ENCODE data around the gene KNDC1.
"Not testable (repeated sequence)": the region's sequence is repeated elsewhere in the genome, so short reads cannot be mapped to it uniquely, and the experiment has no call there.

The KNDC1 gene

DNA sequence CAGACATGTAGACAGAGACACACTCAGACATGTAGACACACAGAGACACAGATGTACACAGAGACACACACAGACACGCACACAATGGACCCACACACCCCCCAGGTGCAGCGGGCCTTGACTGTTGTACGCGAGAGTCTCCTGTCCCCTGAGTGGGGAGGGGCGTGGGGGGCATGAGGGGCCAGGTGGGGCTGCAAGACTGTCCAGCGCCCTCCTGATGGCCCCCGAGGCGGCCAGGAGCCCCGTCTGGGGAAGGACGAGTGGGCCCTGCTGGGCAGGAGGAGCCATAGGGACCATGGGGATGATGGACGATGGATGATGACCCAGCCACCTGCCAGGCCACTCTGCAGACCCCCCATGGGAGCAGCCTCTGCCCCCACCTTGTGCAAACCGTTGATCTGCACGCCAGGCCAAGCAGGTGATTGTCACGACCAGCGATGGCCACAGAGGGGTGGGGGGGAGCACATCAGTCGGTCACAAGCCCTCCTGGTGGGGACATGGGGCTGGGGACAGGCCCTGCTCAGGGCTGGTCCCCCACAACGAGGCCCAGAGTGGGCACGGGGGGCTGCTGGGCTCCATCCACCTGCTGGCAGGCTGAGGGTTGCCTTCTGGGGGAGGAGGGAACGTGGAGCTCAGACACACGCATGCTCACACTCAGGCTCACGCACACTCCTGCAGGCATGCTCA, 89.2 kb downstream of the KNDC1 start:
- DNase-seq: no peak

DNA sequence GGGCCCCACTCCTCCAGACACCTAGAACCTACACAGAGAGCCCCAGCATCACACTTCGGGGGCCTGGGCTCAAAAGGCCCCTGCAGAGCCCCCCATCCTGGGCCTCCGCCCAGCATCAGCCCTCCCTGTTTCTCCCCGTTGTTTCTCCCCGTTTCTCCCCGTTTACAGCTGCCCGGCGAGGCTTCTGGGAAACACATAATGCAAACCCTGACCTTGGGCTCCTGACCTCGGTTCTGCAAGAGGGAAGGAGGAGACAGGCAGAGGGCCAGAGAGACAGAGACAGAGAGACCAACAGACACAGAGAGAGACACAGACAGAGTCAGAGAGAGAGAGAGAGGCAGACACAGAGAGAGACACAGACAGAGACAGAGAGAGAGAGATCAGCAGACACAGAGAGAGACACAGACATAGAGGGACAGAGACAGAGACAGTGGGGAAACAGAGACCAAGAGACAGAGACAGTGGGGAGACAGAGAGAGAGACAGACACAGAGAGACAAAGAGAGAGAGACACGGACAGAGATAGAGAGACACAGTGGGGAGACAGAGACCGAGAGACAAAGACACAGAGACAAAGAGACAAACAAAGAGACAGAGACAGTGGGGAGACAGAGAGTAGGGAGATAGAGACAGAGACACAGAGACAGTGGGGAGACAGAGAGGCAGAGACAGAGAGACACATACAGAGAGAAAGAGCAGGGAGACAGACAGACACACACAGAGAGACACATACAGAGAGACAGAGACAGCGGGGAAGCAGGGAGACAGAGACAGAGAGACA, 90.1 kb downstream of the KNDC1 start:
- no peak for DNase-seq

DNA sequence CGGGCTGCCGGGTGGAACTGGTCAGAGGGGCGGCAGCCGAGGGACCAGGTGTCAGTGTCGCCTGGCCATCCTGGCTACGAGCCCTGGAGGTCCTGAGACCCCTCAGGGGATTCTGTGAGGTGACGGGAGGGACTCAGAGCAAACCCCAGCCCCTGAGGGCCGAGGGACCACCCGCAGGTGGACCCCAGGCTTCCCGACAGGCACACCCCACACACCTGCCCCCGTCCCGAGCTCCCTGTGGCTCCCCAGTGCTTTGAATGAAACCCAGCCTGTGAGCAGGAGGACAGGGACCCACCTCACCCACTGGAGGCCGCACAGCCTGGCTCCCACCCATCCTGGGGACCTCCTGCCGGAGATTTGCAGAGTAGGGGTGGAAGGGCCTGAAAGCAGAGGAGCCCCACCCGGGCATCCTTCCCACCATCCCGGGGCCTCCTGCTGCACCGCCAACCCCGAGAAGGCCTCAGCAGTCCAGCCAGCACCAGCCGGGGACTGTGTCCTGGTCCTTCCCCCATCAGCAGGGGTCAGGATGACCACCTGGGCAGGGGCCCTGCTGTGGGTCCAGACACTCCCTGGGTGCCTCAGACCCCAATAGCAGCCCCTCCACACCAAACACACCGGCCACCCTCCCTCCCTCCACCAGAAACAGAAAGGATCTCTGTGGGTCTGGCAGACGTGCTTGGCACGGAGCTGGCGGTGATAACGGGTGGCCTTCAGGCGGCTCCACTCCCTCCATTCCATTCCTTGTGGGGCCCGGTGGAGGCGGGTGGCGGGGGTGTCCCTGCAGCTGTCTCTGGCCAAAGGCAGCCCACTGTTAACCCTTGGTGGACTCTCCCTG, 91.6 kb downstream of the KNDC1 start:
- no peak for DNase-seq

DNA sequence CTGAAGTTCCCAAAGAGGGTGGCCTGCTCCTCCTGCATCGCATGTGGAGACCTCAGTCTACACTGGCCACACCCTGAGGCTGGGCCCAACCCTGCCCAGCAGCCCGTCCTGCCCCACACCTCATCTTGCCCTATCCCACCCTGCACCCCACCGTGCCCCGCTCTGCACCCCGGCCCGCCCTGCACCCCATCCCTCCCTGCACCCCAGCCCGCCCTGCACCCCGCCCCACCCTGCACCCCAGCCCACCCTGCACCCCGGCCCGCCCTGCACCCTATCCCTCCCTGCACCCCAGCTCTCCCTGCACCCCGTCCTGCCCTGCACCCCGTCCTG, 92.2 kb downstream of the KNDC1 start:
- DNase-seq: no peak

DNA sequence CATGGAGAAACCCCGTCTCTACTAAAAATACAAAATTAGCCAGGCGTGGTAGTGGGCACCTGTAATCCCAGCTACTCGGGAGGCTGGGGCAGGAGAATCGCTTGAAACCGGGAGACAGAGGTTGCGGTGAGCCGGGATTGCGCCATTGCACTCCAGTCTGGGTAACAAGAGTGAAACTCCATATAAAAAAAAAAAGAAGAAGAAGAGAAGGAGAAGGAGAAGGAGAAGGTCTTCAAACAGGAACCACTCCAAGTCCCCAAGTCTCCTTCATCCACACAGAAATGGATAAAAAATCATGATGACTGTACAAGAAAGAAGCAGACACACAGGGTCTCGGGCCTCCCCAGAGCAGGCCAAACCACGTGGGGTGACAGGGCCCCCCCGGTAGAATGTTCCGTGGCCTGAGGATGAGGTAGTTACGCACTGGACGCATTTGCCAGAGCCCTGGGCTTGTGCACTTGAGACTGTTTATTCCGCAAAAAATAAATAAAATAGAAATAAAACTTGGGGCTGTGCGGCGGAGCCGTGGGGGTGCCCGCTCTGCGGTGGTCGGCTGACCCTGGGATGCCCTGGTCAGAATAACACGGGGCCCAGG, 93.4 kb downstream of the KNDC1 start:
- no peak for DNase-seq

DNA sequence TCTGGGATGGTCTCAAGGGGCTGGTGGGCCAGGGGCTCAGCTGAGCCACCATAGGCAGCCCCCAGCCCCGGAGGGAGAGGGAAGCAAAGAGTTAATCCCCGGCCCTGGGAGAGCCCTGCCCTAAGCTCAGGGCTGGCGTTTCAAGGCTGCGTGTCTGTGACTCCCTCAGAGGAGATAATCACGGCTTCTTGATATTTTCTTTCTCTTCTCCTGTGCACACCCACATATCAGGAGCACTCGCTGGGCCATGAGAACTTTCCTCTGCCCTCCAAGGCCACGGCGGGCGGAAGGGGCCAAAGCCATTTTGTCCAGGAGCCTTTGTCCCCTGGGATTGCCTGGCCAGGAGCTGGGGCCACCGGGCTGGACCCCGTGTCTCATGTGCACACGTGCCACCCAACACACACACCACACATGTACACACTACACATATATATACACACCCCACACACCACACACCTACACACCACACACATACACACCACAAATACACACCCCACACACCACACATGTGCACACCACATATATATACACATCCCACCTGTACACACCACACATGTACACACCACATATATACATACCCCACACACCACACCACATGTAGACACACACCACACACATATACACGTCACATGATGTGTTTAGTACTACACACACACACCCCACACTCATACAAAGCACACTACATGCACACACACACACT, 94.6 kb downstream of the KNDC1 start:
- no peak for DNase-seq

DNA sequence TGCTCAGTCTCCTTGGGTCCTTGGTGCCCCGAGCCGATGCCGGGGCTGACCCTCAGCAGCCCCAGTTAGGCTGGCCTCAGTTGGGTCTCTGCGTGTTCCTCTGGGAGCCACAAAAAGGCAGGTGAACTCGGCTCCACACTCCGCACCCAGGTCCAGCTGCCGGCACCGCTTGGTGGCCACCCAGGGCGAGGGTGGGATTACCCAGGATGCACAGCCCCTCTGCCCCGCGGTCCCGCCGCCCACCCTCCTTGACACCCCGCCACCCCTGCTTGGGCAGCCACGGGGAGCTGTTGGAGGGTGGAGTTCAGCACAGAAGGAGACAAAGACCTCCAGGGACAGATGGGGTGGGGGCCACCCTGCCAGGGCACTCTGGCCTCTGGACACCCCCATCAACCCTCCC, 95.3 kb downstream of the KNDC1 start:
- DNase-seq: no peak

DNA sequence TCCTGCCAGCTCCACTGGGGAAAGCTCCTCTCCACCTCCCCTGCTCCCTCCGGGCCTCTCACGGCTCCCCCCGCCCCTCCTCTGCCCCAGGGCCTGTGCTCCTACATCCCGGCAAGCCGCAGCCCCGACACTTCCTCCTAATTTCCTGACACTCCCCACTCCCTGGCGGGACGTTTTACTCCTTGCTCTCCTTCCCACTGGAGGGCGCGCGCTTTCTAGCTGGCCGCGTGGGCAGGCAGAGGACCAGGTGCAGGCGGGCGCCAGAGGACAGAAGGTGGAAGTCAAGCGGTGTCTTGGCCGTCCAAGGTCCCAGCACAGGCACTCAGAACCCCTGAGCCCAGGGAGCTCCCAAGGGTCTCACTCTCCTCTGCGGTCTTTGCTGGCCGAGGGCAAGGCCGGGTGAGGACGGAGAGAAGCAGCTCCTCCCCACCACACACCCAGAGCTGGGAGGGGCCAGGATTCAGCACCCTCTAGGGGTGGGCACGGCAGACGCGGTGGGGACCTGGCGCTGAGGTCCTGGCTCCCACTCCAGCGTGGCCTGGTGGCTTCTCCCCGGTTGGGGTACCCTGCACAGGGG, 97.6 kb downstream of the KNDC1 start:
- peak; percentile 34 for DNase-seq

DNA sequence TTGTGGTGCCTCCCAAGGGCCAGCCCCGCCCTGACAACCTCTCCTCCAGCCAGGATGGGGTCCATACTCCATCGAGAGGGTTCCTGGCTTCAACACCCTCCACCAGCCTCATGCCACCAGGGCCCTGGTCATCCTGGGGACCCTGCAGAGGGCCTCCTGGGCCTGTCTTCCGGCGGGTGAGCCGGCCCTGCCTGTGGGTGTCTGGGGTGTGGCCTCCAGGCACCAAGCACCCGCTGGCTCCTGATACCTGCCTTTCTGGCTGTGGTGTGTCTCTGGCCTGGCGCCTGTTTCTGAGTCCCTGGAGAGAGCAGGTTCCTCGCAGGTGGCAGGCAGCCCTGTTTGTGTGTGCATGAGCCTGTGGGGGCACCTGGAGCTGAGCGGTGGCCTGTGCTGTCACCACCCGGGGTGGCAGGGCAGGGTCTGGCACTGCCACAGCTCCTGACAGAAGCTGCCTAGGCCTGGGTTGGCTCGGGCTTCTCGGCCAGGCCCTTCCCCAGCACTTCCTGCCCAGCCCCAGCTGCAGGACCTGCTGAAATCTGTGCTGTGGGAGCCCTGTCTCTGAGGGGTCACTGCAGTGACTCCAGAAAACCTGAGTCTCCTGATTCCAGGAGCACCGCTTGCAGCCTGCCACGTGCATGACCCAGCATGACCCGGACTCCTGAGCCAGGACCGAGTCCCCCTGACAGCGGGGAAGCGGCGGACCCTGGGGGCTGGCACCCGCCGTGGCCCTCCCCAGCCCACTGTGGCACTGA, 98.2 kb downstream of the KNDC1 start:
- peak; percentile 38 for DNase-seq

DNA sequence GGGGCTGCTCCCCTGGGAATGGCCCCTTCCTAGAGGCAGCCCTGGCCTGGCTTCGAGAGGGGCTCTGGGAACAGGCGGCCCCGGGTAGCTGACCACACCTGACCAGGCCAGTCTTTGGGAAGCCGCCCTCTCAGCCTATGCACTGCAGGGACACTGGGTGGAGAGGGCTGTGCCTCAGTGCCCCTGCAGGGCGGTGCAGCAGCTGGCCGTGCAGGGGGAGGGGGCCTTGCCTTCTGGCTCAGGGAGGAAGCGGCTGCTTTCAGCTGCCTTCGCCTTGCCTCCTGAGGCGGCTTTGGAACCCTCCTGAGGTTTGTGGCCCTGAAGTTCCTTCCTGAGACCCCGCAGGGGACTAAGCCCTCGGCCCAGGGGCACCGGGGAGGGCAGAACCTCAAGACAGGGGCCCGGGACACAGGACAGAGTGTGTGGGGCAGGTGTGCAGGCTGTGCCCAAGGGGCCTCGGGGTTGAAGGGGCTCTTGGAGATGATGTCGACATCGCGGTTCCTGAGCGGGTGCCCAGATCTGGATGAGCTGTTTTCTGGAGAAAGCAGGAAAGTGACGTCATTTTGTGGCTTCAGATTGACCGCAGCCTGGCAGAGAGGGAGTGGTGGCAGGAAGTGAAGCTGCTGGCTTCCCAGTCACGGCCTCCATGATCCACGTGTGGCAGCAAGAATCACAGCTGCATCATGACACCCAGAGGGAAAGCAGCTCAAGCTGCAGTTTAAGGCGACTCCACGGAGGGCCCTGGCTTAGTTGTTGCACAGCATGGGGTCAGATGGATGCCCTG, 99.0 kb downstream of the KNDC1 start:
- DNase-seq: peak; percentile 86

DNA sequence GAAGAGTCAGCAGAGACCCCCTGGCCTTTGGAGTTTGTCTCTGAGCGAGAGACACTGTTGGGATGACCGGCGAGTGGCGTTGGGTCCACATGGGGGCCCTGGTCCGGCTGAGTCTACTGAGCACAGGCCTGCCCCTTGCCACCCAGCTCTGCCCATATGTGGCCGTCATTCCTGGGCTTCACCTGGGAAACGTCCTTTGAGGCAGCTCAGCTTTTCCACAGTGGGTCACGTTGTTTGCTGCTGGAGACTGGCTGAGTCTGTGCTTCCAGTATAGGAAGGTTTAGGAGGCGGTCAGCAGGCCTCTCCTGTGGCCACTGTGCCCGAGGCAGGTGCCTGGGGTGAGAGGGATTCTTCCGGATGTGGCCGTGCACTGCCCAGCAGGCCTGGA, 99.6 kb downstream of the KNDC1 start:
- no peak for DNase-seq

DNA sequence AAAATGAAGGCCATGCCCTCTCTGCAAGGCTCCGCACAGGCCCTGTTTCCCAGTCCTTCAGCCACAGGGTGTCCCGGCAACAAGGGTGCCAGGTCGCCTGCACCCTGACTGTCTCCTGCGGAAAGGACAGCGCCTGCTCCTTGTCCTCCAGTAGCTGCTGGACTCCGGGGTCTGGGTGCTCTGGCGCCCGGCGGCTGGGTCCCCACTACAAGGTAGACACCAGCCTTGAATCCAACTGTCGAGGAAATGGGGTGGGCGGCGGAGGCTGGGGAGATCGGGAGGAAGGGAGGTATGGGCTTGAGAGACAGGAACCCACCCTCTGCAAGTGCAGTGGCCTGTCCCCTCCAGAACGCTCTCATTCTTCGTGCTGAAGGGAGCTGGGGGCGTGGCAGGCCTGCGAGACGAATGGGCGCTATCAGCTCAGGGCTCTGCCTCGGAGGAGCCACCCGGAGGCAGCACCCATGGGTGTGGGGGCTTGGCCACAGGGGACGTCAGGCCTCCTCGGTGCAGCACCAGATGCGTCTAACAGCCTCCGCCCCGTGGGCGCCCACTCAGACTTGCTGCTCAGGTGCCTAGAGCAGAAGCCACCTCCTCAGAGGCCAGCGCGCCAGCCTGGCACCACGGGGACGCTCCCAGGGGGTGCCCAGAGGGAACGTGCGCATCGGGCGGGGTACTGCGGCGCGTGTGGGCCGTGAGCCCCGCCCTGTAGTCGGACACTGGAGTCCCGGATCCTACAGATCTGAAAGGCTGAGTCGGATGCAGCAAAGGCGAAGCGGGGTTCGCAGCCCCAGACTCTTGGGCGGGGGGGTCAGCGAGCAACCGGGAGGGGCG, 101.1 kb downstream of the KNDC1 start:
- peak; percentile 70 for DNase-seq

DNA sequence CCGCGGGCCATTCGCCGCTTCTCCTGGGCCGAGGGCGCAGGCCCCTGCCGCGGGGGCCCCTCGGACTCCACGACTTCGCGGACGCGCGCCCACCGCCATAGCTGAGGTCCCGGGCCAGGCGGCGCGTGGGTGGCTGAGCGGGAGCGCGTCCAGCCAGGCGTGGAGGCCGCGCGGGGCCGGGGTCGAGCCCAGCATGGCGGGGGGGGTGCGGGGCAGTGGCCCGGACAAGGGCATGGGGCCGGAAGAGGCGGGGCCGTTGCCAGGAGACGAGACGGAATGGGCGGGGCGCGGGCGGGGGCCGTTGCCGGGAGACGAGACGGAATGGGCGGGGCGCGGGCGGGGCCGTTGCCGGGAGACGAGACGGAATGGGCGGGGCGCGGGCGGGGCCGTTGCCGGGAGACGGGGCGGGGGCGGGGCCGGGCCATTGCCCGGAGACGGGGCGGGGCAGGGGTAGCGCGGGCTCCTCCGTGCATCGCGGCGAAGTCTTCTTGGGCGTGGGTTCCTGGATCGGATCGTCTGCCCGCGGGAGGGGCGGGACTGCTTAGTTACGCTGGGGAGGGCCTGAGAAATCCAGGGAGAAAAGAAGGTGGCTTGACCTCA, 101.8 kb downstream of the KNDC1 start:
- peak; percentile 90 for DNase-seq

DNA sequence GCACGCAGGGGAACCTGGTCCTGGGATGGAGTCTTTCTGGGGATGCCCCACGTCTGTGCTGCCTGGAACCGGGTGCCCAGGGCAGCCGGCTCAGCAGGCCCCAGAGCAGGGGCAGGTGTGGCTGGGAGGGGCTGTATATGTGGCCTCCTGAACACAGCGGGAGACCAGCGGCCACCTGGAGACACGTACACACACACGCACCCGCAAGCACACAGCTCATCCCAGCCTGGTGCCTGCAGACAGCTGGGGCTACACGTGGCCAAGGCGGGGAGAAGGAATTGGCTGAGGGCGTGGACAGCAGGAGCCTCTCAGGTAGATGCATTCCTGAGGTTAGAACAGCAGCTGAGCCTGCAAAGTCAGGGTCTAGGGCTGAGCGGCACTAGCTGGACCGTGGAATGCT, 102.7 kb downstream of the KNDC1 start:
- DNase-seq: no peak

DNA sequence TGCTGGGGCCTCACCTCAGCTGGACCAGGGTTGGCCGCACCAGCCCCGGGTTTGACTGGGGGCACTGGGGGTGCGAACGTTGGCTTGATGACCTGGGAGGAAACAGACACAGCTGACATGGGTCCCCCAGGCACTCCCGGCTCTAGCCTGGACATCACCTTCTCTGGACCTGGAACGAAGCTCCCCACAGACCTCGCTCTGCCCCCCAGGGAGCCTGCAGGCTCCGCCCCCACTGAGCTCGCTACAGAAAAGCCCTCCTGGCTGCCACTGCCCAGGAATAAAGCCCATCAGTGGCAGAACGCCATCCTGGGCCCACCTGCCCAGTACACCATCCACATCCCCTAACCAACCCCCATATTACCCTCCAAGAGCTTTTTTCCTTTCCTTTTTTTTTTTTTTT, 103.7 kb downstream of the KNDC1 start:
- DNase-seq: no peak

DNA sequence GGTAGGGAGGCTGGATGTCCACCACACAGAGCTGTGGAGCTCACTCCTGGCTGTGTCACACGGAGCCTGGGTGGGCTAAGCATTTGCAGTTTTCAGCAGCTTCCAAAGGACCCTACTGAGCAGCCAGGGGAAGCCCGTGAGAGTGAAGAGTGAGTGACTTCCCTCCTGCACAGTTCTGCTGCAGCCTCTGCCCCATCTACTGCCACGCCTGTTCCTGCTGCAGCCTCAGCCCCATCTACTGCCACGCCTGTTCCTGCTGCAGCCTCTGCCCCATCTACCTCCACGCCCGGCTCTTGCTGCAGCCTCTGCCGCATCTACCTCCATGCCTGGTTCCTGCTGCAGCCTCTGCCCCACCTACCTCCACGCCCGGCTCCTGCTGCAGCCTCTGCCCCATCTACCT, 104.4 kb downstream of the KNDC1 start:
- peak; percentile 61 for DNase-seq

DNA sequence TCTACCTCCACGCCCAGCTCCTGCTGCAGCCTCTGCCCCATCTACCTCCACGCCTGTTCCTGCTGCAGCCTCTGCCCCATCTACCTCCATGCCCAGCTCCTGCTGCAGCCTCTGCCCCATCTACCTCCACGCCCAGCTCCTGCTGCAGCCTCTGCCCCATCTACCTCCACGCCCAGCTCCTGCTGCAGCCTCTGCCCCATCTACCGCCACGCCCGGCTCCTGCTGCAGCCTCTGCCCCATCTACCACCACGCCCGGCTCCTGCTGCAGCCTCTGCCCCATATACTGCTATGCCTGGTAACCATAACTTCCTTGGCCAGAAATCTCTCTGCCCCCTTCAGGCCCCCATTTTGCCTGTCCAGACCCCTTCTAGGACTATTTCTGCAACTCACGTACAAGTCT, 105.0 kb downstream of the KNDC1 start:
- not testable (repeated sequence) for DNase-seq

DNA sequence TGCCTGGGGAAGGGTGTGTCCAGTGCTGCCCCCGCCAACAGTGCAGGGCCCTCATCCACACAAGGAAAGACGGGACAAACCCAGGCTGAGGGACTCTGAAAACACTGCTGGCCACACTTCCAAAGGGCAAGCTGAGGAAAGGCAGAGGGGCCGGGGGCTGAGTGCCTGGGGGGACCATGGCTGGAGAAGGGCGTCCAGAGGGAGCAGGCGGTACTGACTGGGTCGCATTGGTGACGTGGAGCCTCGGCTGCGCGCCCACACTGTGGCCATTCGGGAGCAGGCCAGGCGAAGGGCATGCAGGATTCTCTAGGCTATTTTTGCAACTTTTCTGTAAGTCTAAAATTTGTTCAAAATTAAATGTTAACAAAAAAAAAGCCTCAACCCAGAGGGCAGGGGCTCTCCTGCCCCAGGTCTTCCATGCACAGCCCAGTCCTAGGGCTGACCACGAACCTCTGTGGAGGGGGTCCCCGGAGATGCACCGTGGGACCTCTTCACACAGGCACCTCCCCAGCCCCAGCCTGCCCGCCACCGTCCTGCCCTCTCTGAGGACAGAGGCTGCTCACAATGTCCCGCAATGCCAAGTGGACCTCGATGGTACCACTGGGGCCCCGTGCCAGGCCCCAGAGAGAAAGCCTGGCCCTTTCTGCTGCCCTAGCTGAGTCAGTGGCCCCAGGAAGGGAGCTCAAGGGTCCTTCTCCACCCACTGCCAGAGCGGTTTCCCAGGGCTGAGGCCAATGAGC, 106.2 kb downstream of the KNDC1 start:
- DNase-seq: no peak

DNA sequence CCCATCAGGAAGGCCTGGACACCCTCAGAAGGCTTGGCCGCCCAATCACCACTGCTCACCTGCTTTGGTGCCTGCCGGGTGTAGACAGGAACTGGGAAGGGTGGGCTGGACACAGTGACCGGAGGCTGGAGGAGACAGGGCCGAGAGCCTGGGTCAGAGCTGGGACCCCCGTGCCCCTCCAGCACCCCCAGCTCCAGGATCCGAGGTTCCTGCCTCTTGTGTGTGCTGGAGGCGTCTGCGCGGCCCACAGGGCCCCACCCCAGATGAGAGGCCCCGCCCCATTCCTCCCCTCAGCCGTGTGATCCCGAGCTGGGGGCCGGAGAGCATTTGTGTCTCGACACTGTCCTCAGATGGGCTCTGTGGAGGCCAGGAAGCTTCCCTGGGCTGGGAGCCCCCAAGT, 107.3 kb downstream of the KNDC1 start:
- DNase-seq: no peak

Data from CD4-positive, alpha-beta T cell treated with Interleukin-17A for 1 hour (primary cell).